GM23338 (cell line): ENCODE data around the gene HOXA1. TPM values are rescaled to one million over a fixed set of nuclear protein-coding genes. Genes with fewer than 3 reads are reported as not detected.
A peak's percentile ranks its signal among the peaks of the same experiment; 100 is the strongest.

ENCODE experiments used
- ATAC-seq: fragments of 200-7000 bp; cut with Tn5 transposase; 3 replicates; pipeline ENCODE4 v1.9.1; 2020
- DNase-seq: peaks from one replicate; pipeline ENCODE4 v3.0.0-alpha.2; 2015; ENCODE audit warnings: low spot score
- H2AFZ ChIP-seq: fragments of 200-600 bp; sonication (generic); 2 replicates; pipeline ENCODE4 v1.8.0; 2016; ENCODE audit warnings: antibody characterized with exemption, mild to moderate bottlenecking, moderate library complexity
- H3F3A ChIP-seq: fragments of 200-600 bp; sonication (generic); replicated peaks from 2 replicates; pipeline ENCODE4 v1.8.0; 2017; ENCODE audit warnings: antibody characterized with exemption, mixed run types, low read depth
- H3K27ac ChIP-seq: fragments of 200-600 bp; sonication (generic); 2 replicates; pipeline ENCODE4 v1.6.1; 2016; ENCODE audit warnings: low read depth
- H3K27me3 ChIP-seq: fragments of 200-600 bp; sonication (generic); 2 replicates; pipeline ENCODE4 v1.8.0; 2016; ENCODE audit warnings: mild to moderate bottlenecking, mixed run types, moderate library complexity; ENCODE audit not compliant: insufficient read depth
- H3K36me3 ChIP-seq: fragments of 200-600 bp; sonication (generic); 2 replicates; pipeline ENCODE4 v1.8.0; 2016; ENCODE audit warnings: mild to moderate bottlenecking; ENCODE audit not compliant: insufficient read depth
- H3K4me1 ChIP-seq: fragments of 200-600 bp; sonication (generic); 2 replicates; pipeline ENCODE4 v1.8.0; 2016; ENCODE audit warnings: mild to moderate bottlenecking, moderate library complexity; ENCODE audit not compliant: insufficient read depth
- H3K4me2 ChIP-seq: fragments of 200-600 bp; sonication (generic); 2 replicates; pipeline ENCODE4 v1.7.1; 2017; ENCODE audit warnings: mixed run types
- H3K4me3 ChIP-seq: fragments of 200-600 bp; sonication (generic); 2 replicates; pipeline ENCODE4 v1.6.1; 2016; ENCODE audit warnings: mixed run types
- H3K79me2 ChIP-seq: fragments of 200-600 bp; sonication (generic); replicated peaks from 2 replicates; pipeline ENCODE4 v1.8.0; 2017; ENCODE audit warnings: mild to moderate bottlenecking; ENCODE audit not compliant: insufficient read depth
- H3K9me2 ChIP-seq: fragments of 200-600 bp; sonication (generic); 2 replicates; pipeline ENCODE4 v1.8.0; 2017; ENCODE audit not compliant: insufficient read depth
- H4K20me1 ChIP-seq: fragments of 200-600 bp; sonication (generic); replicated peaks from 2 replicates; pipeline ENCODE4 v1.8.0; 2017; ENCODE audit warnings: mild to moderate bottlenecking; ENCODE audit not compliant: insufficient read depth
- H3K27ac Mint-ChIP-seq: 2 replicates; pipeline ENCODE4 v1.8.0; 2020; ENCODE audit warnings: inconsistent platforms, mild to moderate bottlenecking, moderate library complexity, mixed read lengths
- H3K27me3 Mint-ChIP-seq: 3 replicates; pipeline ENCODE4 v1.8.0; 2022; ENCODE audit warnings: low read depth, mild to moderate bottlenecking, moderate library complexity, mixed read lengths, inconsistent platforms; ENCODE audit not compliant: insufficient read depth, poor library complexity
- H3K36me3 Mint-ChIP-seq: 3 replicates; pipeline ENCODE4 v1.8.0; 2021; ENCODE audit warnings: low read depth, mild to moderate bottlenecking, inconsistent platforms, moderate library complexity, mixed read lengths
- H3K4me1 Mint-ChIP-seq: 3 replicates; pipeline ENCODE4 v1.8.0; 2020; ENCODE audit warnings: mild to moderate bottlenecking, inconsistent platforms, mixed read lengths
- H3K4me3 Mint-ChIP-seq: 3 replicates; pipeline ENCODE4 v1.8.0; 2021; ENCODE audit warnings: moderate library complexity, mild to moderate bottlenecking, inconsistent platforms, mixed read lengths
- H3K9me3 Mint-ChIP-seq: 3 replicates; pipeline ENCODE4 v1.8.0; 2020; ENCODE audit warnings: moderate library complexity, mild to moderate bottlenecking, inconsistent platforms, mixed read lengths
- CREB1 ChIP-seq: fragments of 250-450 bp; sonication (Bioruptor Pico); IDR thresholded peaks from 2 replicates; pipeline ENCODE4 v1.5.0; 2020; ENCODE audit warnings: low read depth, mild to moderate bottlenecking, moderate library complexity
- ETS1 ChIP-seq: IDR thresholded peaks from 2 replicates; pipeline ENCODE4 v1.6.1; 2016; ENCODE audit warnings: antibody characterized with exemption
- JUNB ChIP-seq: IDR thresholded peaks from one replicate; pipeline ENCODE4 v1.6.1; 2016; ENCODE audit warnings: antibody characterized with exemption; ENCODE audit not compliant: unreplicated experiment
- NANOG ChIP-seq: IDR thresholded peaks from 2 replicates; pipeline ENCODE4 v1.6.1; 2016; ENCODE audit warnings: antibody characterized with exemption, borderline replicate concordance
- ZNF331 ChIP-seq: fragments of 250-450 bp; sonication (Bioruptor Pico); IDR thresholded peaks from 2 replicates; pipeline ENCODE4 v1.5.0; 2020; ENCODE audit warnings: low read depth, mild to moderate bottlenecking, moderate library complexity
- ZNF462 ChIP-seq: fragments of 250-450 bp; sonication (Bioruptor Pico); IDR thresholded peaks from 2 replicates; pipeline ENCODE4 v1.5.0; 2020; ENCODE audit warnings: mild to moderate bottlenecking, moderate library complexity
- polyA plus RNA-seq: library from polyadenylated mRNA; unstranded; fragments of >200 nt; fragmentation: Nextera tagmentation; extraction: Ambion mirVana; gene quantifications from 2 replicates; pipeline ENCODE4 v1.2.1, GENCODE V29; 2016
- total RNA-seq: library from RNA; depleted of rRNA; stranded (reverse); fragments of >200 nt; shearing (Covaris generic); gene quantifications from 2 replicates; pipeline ENCODE4 v1.2.3, GENCODE V29; 2014

Gene HOXA1
- total and polyA plus RNA-seq, 2 experiments from 2014 or later = not detected

- TF ChIP-seq ZNF462 (CRISPR knock-in tag) (no peak), NANOG (no peak), CREB1 (CRISPR knock-in tag) (no peak)
Measured at GRCh38 chr7:27141923-27142579, 46.3 kb upstream of the HOXA1 start (continued).

DNA sequence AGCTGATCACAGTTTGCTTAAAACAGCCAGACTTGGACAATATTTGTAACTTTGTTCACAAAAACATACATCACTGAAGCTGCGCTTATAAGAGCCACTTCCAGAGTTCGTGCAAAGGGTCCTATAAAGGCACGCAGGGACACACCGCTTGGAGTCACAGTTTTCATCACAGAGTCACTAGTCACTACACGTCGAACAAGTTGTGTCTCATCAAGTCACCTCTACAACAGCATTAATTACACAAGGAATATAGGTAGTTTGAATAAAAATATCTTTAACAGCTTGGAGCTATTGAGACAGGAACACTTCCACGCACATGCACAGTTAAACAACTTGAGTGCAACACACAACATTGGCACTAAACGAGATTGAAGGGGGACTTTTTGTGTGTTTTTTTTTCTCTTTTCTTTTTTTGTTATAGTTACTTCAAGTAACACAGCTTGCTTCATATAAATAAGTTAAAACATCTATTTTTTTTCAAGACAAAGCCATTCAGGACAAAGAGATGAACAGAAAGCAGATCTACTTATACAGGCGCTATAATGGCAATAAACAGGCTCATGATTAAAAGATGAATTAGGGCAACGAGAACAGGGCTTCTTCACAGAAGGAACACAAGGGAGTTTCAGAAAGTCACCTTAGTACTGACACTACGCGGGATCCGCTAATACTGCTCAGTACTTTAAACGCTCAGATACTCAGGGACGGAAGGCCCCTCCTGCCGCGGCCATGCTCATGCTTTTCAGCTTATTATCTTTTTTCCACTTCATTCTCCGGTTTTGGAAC, 45.5 kb upstream of the HOXA1 start:
- Histone ChIP-seq H3K9me2 (no peaks in the 10 kb centered on the region), H2AFZ (no peak overlapping the region), H3K79me2 (no peaks in the 10 kb centered on the region), H4K20me1 (peaks cover 40% of the 10 kb centered on the region), H3K4me2 (no peak overlapping the region), H3K4me1 (peaks cover 31% of the 10 kb centered on the region), H3F3A (peaks cover 37% of the 10 kb centered on the region), H3K27ac (no peak overlapping the region), H3K36me3 (no peaks in the 10 kb centered on the region), H3K27me3 (peaks cover 100% of the 10 kb centered on the region), H3K4me3 (no peak overlapping the region)
- Mint-ChIP-seq H3K27me3 (peaks cover 100% of the 10 kb centered on the region), H3K36me3 (no peaks in the 10 kb centered on the region; the same call in 2 of the 3 replicates), H3K27ac (no peak overlapping the region), H3K4me3 (peak overlapping the region; percentile 36; the same call in 1 of the 3 replicates), H3K9me3 (peaks cover 11% of the 10 kb centered on the region; the same call in 2 of the 3 replicates), H3K4me1 (peaks cover 21% of the 10 kb centered on the region)
- DNase-seq (no peak), ATAC-seq (no peak)
- TF ChIP-seq ZNF331 = no peak
- TF ChIP-seq ETS1 = no peak
- TF ChIP-seq ZNF462 (CRISPR knock-in tag) = no peak
- TF ChIP-seq JUNB = no peak
